ENCODE results near the gene ASIP.

The ASIP gene

GRCh38 chr20:34312544-34313217 is 71.5 kb downstream of the ASIP start:
- FAIRE-seq = peak; percentile 45

GRCh38 chr20:34315236-34315635 is 74.0 kb downstream of the ASIP start:
- no peak for FAIRE-seq

GRCh38 chr20:34316196-34316814 is 75.1 kb downstream of the ASIP start:
- no peak for FAIRE-seq
